IPS DF 19.7 (cell line): ENCODE results near the gene EVC.

ENCODE experiments used
- DNase-seq: peaks from one replicate; pipeline ENCODE4 v3.0.0-alpha.2; 2013; ENCODE audit warnings: low read depth, low spot score

Gene EVC

DNA sequence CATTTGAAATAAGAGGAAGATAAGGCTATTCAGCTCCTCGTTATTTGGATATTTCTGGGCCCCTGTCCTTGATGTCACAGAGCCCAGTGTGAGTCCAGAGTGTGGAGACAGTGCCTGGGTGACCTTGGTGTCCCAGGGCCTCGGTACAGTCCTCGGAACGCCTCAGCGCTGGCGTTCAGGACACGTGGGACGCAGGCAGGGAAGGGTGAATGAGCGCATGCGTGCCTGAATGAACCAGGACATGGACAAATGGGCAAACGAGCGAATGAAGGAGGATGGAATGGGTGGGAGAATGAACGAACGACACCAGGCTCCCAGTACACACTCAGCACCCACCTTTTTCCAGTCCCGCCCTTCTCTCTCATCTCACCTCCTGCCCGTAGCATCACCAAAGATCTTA lies 44.2 kb downstream of the EVC start:
- DNase-seq, result no peak

DNA sequence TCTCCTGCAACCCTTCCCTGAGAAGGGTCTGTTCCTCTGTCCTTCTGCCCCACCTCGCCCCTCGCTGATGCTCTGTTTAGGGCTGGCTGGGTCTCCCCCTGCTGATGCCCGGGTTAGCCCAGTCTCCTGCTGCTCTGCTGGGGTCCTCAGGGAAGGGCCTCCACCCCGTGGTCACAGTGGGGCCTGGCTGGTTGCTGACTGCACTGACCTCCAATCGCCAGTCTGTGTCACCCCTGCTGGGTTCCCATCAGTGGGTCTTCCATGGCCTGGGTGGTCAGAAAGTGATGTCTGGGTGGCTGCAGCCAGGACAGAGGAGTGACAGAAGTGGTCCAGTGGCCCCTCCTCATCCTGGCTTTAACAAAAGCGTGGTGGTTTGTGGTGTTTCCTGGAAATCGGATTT lies 44.7 kb downstream of the EVC start:
- DNase-seq, result no peak

DNA sequence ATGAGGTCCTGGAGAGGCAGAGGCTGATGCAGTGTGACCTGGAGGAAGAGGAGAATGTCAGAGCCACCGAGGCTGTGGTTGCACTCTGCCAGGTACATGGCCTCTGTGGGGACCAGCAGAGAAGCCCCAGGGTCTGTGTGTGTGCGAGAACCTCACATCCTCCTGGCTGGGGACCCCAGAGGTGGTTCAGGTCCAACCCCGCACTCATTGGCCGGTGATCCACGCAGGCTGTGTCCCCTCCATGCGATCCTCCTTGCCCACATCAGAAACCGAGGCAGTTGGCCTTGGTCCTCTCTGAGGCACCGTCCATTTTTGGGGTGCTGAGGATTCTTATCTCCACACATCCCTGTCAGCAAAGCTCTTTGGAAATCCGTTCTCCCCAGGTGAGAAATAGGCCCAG lies 45.3 kb downstream of the EVC start:
- DNase-seq, result no peak

DNA sequence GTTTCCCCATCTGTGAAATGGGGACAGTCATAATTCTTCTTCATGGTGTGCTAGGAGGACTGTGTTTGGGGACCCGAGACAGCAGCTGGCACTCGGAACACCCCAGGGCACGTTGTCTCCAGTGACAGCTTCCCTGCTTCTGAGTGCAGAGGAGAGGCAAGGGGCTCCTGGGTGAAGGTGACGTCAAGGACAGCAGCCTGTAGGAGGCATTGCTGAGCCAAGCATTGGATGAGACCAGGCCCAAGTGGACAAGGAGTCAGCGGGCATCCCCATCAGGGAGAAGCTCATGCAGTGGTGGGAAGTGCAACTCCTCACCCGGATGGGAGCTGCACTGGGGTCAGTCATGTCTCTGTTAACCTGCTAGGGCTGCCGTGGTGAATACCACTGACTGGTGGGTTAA lies 46.1 kb downstream of the EVC start:
- DNase-seq, result no peak

DNA sequence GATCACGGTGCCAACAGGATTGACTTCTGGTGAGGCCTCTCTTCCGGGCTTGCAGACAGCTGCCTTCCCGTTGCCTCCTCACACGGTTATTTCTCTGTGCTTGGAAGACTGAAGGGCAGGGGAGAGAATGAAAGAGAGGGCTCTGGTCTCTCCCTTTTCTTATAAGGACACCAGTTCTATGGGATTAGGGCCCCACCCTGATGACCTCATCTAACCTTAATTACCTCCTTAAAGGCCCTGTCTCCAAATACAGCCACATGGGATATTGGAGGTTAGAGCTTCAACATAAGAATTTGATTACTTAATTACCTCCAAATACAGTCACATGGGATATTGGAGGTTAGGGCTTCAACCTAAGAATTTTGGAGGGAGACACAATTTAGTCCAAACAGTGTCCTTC lies 46.5 kb downstream of the EVC start:
- DNase-seq, result no peak

DNA sequence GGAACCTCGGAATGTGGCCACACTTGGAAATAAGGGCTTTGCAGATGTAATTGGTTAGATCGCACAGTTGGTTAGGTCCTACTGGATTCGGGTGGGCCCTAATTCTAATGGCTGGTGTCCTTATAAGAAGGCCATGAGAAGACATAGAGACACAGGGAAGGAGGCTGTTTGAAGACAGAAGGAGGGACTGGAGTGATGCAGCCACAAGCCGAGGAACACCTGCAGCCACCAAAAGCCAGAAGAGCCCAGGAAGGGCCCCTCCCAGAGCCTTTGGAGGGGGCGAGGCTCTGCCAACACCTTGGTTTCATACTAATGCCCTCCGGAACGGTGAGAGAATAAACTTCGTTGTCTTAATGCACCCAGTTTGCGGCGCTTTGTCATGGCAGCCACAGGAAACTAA lies 47.0 kb downstream of the EVC start:
- DNase-seq, result no peak

DNA sequence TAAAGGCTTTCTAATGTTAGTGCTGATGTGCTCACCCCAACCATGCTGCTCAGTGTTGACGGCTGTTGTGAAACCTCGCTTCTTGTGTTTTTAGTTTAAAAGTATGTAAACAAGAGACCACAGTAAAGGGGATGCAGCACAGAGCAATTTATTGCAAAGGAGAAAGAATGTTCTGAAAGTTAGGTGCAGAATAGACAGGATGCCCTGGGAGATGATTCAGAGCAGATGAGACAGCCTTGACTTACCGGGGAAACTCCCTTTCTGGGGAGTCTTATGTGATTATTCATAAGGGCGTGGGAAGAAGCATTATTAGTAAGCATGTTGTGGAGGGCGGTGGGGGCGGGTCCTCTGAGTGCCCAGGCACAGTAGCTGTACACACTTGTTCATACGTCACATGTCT lies 47.7 kb downstream of the EVC start:
- DNase-seq, result no peak

DNA sequence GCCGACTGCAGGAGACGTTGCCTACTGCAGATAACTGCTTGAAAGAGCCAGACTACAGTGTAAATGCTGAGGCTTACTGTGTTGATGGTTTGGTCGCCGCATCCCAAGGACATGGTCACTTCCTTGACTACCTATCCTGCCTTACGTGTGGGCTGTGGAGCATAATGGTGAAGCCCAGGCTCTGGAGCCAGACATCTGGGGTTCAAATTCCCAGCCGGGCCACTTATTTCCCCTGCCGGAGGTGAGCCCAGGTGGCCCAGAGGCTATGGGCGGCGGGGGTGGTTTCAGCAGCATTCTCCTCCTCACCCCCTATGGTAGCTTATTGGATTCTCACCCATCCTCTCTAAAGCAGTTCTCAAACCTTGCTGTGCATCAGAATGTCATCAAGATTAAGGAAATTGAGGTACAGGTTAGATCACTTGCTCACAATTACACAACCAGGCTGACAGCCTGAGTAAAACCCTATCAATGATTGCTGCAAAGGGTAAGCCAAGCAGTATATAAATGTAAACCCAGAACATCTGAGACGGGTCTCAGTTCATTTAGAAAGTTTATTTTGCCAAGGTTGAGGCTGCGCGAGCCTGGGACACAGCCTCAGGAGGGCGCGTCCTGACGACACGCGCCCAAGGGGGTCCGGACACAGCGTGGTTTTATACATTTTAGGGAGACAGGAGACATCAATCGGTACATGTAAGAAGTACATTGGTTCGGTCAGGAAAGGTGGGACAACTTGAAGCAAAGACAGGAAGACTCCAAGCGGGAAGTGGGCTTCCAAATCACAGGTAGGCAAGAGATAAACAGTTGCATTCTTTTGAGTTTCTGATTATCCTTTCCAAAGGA lies 48.5 kb downstream of the EVC start:
- DNase-seq, result no peak

DNA sequence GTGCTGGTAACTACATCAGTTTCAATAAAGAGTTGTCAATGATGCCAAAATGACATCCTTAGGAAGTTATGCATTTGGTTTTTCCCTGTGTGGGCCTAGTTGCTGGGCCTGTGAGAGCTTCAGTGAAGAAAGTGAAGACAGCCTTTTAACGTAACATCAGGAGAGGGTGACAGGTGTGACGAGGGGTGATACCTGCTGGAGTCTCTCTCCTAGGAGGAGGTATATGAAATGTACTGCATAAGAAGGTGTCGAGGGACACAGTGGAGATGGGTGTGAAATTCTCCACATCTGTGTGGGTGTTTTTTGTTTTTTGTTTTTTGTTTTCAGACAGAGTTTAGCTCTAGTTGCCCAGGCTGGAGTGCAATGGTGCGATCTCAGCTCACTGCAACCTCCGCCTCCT lies 49.2 kb downstream of the EVC start:
- no peak for DNase-seq

DNA sequence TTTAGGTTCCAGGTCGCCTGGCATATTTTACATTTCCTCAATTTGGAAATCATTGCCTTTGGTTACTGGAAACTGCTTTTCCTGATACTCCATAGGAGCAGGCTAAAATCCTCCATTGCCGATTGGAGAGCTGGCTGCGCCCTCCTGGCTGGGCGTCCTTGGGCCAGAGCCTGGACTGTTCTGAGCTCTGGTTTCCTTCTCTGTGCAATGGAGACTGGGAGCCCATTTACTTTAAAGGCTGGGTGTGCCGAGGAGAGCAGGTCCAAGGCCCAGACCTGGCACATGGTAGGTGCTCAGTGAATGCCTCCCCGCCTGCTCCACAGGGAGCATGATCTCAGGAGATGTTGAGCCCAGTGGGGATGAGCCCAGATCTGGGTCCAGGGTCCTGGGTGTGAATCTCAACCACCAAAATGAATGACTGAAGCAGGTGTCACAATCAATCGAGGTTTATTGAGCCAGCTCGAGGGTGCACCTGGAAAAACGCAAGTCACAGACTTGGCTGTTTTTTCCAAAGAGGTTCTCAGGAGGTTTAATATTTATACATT lies 50.0 kb downstream of the EVC start:
- DNase-seq, result no peak

DNA sequence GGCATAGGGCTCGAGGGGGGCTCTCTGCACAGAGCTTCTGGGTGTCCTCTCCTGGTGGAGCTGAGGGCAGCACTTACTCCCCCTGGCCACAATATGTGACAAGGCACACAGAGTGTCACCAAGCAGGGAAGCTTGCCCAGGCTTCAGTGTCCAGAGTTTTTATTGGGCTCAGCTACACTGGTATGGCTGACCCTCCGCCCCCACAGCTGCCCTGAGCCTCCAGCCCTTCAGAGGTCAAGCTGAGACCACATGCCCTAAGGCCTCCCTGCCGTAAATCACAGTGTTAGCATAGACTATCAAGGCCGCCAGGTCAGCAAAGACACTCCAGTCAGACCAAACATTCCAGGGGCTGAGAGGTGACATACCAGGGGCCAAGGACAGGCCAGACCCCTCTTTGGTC lies 59.0 kb downstream of the EVC start:
- no peak for DNase-seq

DNA sequence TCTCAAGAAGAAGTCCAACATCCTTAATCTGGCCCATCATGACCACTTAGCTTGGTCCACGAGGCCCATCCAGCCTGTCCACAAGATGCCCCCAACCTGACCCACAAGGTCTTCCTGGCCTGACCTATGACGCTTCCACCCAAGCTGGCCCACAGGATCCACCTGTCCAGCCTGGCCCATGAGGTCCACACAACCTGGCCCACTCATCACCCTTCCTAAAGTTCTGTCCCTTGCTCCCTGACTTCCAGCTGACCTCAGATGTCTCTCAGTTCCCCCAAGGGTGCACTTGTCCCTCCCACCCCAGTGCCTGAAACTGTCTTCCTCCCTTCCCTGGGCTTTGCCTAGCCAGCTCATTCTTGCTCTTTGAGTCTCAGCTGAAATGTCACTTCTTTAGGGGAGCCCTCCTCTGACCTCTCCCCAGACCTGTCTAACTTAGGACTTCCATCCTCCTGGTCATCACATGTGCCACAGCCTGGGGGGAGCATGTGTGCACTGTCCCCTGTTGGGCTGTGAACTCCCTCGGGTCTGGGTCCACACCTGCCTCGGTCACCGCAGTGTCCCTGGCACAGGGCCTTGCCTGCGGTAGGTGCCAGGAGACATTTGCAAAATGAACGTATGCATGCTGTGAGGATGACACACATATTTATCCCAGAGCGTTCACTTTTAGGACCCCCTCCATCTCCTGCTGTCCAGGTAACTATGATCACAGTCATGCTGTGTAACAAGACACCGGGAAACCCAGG lies 61.7 kb downstream of the EVC start:
- DNase-seq, result no peak

DNA sequence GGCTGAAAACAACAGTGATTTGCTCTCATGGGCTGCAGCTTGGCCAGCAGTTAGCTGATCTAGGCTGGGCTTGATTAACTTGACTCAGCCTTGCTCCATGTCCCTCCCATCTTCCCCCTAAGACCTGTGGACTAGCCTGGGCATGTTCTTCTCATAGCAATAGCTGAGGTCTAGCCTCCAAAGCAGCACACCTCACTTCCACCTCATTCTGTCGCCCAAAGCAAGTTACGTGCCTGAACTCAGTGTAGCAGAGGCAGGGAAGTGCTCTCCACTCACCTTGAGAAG lies 62.2 kb downstream of the EVC start:
- no peak for DNase-seq

DNA sequence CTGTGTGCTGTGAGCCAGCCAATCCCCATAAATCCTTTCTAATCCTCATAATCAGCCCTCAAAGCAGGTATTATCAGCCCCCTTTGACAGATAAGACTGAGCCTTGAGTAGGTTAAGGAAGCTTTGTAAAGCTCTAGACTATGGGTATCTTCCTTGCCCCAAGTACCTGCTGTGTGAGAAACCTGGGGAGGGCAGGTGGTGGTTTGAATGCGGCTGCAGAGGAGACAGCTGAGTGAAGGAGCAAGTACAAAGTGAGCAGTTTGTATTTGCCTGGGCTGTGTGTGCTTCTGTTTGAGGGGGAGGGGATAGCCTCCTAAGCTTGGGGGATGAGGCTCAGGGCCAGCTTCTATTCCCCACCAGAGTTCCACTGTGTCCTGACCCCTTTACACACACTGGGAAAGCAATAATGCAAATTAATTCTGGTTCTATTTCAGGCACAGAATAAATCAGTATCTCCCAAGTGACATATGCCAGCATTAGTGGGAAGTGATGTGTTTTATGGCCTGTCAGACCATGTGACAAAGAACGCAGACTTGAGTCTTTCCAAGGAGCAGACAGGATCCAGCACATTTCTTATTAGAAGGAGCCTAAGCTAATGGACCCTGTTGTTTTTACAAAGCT lies 63.5 kb downstream of the EVC start:
- no peak for DNase-seq

DNA sequence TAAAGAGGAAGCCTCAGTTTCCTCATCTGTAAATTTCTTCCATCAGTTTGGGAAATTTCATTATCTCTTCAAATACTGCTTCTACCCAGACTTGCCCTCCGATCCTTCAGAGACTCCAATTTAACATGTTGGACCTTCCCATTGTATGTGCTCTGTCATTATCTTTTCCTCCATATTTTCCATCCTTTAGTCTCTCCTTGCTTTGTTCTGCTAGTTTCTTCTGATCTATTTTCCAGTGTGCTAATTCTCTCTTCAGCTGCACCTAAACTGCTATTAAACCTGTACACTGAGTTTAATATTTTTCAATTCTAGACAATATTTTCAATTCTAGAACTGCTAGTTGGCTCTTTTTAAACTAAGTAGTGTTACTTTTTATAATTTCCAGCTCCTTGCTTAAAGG lies 65.5 kb downstream of the EVC start:
- DNase-seq, result no peak

DNA sequence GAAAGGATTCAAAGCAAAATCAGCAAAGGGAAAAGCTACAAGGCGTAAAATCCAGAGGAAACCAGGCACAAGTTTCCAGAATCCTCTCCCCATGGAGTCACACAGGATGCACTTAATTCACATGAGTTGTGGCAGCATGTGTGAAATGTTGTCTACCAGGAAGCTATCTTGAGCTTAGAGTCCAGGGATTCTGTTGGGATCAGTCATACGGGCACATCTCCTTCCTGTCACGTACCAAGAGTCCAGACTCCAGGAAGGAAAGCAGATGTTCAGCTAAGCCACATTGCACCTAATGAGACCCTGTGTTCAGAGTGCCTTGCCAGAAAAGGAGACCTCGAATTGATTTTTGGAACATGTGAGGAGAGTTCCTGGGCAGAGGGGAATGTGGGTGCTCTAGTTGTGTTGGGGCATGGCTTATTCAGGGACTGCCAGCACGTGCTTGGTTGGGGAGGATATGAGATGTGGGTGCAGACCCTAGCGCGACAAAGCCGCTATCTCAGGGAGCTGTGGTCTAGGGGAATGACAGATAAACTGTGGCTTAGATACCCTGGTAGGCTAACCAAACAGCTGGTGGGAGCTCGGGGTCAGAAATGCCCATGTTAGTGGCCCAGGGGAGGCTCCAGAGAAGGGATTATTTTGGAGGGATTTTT lies 70.0 kb downstream of the EVC start:
- no peak for DNase-seq

DNA sequence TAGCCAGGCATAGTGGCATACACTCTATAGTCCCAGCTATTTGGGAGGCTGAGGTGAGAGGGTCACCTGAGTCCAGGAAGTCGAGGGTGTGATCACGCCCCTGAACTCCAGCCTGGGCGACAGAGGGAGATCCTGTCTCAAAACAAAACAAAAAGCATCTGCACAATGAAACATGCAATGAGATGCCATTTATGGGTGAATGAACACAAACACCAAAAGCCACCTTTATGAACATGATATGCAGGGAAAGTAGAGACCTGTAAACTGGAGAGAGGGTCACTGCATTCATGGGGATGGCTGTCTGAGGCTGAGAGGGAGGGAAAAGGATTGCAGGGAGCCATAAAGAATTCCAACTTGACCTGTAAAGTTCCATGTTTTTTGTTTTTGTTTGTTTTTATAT lies 70.7 kb downstream of the EVC start:
- DNase-seq, result no peak

DNA sequence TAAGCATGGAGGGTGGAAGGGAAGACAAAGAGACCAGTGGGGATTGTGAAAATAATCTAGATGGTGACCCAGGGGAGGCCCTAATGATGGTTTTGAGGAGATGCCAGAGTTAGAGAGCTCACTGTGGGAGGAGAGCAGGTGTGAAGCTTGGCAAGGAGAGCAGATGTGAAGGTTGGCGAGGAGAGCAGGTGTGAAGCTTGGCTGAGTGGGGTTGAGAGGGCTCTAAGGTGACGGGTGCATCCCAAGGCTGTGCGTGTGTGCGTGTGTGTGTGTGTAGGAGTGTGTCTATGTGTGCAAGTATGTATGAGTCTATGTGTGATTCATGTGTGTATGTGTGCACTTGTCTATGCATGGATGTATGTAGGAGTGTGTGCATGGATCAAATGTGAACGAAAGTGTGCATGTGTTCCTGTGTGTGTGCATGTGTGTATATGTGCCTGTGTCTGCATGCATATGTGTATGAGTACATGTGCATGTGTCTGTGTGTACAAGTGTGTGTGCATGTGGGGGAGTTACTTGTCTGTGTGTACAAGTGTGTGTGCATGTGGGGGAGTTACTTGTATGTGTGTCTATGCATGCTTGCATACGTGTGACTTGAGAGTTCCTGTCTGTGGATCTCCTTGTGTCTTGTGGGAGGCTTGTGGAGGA lies 72.0 kb downstream of the EVC start:
- no peak for DNase-seq

DNA sequence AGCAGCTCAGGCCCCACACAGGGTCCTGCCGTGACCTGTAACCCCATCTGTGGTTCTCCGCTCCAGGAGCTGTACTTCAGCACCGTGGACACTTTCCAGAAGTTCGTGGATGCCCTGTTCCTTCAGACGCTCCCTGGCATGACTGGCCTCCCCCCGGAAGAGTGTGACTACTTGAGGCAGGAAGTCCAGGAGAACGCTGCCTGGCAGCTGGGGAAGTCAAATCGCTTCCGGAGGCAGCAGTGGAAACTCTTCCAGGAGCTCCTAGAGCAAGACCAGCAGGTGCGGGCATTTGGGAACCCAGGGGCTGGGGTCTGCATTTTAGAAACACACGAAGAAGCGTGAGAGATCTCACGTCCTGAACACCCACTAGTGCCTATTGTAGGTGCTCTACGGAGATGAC lies 72.5 kb downstream of the EVC start:
- DNase-seq, result no peak

DNA sequence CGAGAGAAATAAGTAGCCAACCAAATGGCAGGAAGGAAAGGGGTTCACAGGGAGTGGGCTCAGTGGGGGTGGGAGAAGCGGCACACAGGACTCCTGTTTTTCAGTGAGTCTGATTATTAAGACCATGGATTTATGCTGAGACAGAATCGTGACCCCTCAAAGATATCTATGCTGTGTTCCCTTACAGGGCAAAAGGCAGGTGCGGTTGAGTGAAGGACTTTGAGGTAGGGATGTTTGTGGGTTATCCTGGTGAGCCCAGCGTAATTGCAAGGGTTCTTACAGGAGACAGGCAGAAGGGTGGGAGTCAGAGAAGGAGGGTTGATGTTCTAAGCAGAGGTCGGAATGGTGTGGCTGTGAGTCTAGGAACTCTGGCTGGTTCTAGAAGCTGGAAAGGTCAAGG lies 73.0 kb downstream of the EVC start:
- DNase-seq, result no peak

DNA sequence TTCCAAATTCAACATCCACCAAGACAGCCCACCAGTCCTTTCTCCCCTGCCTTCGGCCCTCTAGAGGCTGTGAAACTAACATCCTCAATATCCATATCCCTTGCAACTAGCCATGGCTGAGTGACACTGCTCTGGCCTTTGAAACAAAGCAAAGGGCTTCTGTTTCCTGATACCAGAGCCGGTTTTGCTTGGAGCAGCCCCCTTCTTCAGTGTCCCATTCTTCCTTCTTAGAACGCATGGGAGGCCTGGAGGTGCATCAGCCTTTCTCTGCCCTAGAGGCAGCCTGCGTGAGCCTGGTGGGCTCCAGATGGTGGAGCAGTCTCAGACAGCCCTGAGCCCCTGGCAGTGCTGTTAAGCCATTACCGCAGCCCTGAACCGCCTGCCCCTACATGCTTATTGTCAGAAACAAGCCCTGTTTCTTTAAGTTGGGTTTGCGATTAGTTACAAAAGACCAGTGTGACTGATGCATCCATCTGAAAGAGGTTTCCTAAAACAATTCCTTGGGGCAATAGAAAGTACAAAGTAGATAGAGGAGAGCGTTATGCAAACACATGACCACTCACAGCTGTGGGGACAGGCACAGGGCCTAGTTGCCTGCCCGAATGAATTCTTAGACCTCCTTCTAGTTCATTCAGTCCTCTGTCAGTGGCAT lies 74.1 kb downstream of the EVC start:
- no peak for DNase-seq
